ENCODE data around the gene PSMD1. TPM values are rescaled to one million over a fixed set of nuclear protein-coding genes. Genes with fewer than 3 reads are reported as not detected.

PSMD1 gene
- total RNA-seq, 1 donor from 2014 or later, result 77.2 TPM

GRCh38 chr2:231204146-231204545, 147.5 kb downstream of the PSMD1 start:
- H3K36me3 ChIP-seq (ENCODE audit: control insufficient read depth, insufficient read depth, low read length), result peaks cover 1% of the 10 kb centered on the region
- no peak overlapping the region for H3K4me3 ChIP-seq (ENCODE audit: low read depth, low read length)
- TF ChIP-seq CTCF (IDR thresholded peaks at IDR 0.05; ENCODE audit: insufficient read depth, low read length, poor library complexity, severe bottlenecking), result no peak
- H3K27me3 ChIP-seq (ENCODE audit: control insufficient read depth, insufficient read depth, low read length), result no peaks in the 10 kb centered on the region
- DNase-seq (ENCODE audit: low read depth), result no peak

- DNase-seq (ENCODE audit: low read depth), result no peak
- no peak overlapping the region for H3K4me3 ChIP-seq (ENCODE audit: low read depth, low read length)
- peaks cover 1% of the 10 kb centered on the region for H3K36me3 ChIP-seq (ENCODE audit: control insufficient read depth, insufficient read depth, low read length)
- TF ChIP-seq CTCF (IDR thresholded peaks at IDR 0.05; ENCODE audit: insufficient read depth, low read length, poor library complexity, severe bottlenecking), result no peak
- H3K27me3 ChIP-seq (ENCODE audit: control insufficient read depth, insufficient read depth, low read length), result no peaks in the 10 kb centered on the region
Observed at GRCh38 chr2:231204581-231204980, 147.9 kb downstream of the PSMD1 start.

- no peak for DNase-seq (ENCODE audit: low read depth)
- H3K36me3 ChIP-seq (ENCODE audit: control insufficient read depth, insufficient read depth, low read length), result peaks cover 1% of the 10 kb centered on the region
- no peak for TF ChIP-seq CTCF (IDR thresholded peaks at IDR 0.05; ENCODE audit: insufficient read depth, low read length, poor library complexity, severe bottlenecking)
- no peak overlapping the region for H3K4me3 ChIP-seq (ENCODE audit: low read depth, low read length)
- H3K27me3 ChIP-seq (ENCODE audit: control insufficient read depth, insufficient read depth, low read length), result no peaks in the 10 kb centered on the region
Observed at GRCh38 chr2:231207734-231208133, 151.1 kb downstream of the PSMD1 start.

GRCh38 chr2:231210782-231211181, 154.1 kb downstream of the PSMD1 start:
- no peak for TF ChIP-seq CTCF (IDR thresholded peaks at IDR 0.05; ENCODE audit: insufficient read depth, low read length, poor library complexity, severe bottlenecking)
- Histone ChIP-seq H3K27me3 (ENCODE audit: control insufficient read depth, insufficient read depth, low read length) (no peaks in the 10 kb centered on the region), H3K36me3 (ENCODE audit: control insufficient read depth, insufficient read depth, low read length) (peaks cover 1% of the 10 kb centered on the region), H3K4me3 (ENCODE audit: low read depth, low read length) (no peak overlapping the region)
- DNase-seq (ENCODE audit: low read depth), result no peak

- no peak for DNase-seq (ENCODE audit: low read depth)
- no peak overlapping the region for H3K4me3 ChIP-seq (ENCODE audit: low read depth, low read length)
- no peak for TF ChIP-seq CTCF (IDR thresholded peaks at IDR 0.05; ENCODE audit: insufficient read depth, low read length, poor library complexity, severe bottlenecking)
- no peaks in the 10 kb centered on the region for H3K27me3 ChIP-seq (ENCODE audit: control insufficient read depth, insufficient read depth, low read length)
- H3K36me3 ChIP-seq (ENCODE audit: control insufficient read depth, insufficient read depth, low read length), result peaks cover 1% of the 10 kb centered on the region
Observed at GRCh38 chr2:231211486-231211885, 154.8 kb downstream of the PSMD1 start.

GRCh38 chr2:231212329-231212845, 155.7 kb downstream of the PSMD1 start:
- H3K27me3 ChIP-seq (ENCODE audit: control insufficient read depth, insufficient read depth, low read length), result no peaks in the 10 kb centered on the region
- no peak for DNase-seq (ENCODE audit: low read depth)
- peaks cover 1% of the 10 kb centered on the region for H3K36me3 ChIP-seq (ENCODE audit: control insufficient read depth, insufficient read depth, low read length)
- no peak overlapping the region for H3K4me3 ChIP-seq (ENCODE audit: low read depth, low read length)
- no peak for TF ChIP-seq CTCF (IDR thresholded peaks at IDR 0.05; ENCODE audit: insufficient read depth, low read length, poor library complexity, severe bottlenecking)

Measured in kidney epithelial cell (primary cell).